Stimulated activated CD4-positive, alpha-beta T cell treated with anti-CD3 and anti-CD28 coated beads, Interleukin-12 subunit alpha, Interleukin-12 subunit beta, amount 100 ng/mL, for 24 hours (primary cell): ENCODE measurements around the gene DDX1.
"Not testable (repeated sequence)": the region's sequence is repeated elsewhere in the genome, so short reads cannot be mapped to it uniquely, and the experiment has no call there.

Experiments used
- DNase-seq, 2 experiments: peaks; one replicate each; pipeline ENCODE4 v3.0.0-alpha.2; 2020; ENCODE audit warnings: low read depth in 2 of 2

Gene DDX1

DNA sequence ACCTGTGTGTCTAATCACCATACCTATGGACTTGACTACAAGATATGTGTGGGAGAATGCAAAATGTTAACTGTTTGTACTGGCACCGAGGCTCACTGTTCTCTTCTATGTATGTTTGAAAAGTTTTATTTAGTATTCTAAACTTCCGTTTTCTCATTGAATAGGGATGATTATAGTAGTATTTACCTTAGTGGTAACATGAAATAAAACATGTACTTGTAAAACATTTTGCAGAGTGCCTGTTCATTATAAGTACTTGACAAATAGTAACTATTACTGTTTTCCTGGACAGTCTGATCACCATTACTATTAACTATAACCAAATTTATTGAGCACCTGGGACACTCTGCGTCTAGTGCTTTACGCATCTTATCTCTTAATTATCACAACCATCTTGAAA, 24.8 kb downstream of the DDX1 start:
- DNase-seq = no peak

DNA sequence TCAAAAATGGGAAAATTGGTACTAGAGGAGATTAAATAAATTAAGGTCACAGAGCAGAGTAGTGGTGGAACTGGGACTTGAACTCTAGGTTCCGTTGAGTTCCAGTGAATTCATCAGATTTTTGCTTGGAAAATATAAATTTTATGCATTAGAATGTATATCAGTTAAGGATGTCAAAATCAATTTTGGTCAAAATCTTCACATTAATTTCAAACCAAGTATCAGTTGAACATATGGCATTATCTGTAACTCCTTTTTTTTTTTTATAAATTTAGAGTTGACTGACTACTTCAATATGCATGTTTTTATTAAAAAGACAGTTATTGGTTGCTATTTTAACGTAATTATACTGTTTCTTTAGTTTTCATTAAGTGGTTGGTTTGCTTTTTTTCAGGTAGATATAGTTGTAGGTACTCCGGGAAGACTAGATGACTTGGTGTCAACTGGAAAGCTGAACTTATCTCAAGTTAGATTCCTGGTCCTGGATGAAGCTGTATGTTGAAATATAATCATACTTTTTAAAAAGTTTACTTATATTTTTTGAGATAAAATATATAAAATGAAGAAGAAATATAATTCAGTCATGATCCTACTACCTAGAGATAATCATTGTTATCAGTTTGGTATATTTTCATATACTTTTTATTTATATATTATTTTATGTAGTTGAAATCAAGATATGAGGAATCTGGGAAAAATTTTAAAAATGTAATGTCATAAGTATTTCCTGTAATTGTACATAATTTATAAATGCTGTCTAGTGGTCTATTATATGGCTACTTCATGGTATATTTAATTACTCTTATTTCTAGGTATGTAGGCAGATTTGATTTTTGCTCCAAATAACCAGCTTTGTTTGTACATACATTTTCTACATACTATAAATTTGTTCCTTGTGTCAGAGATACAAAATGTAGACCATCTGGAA, 25.4 kb downstream of the DDX1 start:
- no peak for DNase-seq

DNA sequence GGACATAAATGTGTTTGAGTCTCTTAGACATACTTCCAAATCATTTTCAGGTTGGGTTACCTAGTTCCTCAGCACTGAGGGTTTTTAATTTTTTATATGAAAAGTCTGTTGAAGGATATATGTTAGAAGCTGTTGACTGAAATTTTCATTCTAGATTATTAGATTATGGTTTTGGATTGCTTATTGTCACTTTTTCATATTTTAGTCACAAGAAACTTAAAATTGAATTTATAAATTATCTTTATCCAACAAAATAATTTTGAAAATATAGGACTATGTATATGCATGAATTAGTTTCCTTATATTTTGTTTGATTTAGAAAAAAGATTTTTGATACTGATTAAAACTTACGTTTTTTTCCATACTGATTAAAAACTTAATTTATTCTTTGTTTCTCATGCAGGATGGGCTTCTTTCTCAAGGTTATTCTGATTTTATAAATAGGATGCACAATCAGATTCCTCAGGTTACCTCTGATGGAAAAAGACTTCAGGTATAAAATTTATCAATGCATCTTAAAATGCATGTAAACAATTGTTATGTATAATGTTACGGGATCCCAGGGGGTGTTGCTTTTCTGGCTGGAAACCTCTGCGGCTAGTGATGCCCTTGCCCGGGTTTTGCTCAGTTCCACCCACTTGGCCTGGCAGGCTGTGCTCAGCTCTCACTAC, 26.2 kb downstream of the DDX1 start:
- DNase-seq = no peak

DNA sequence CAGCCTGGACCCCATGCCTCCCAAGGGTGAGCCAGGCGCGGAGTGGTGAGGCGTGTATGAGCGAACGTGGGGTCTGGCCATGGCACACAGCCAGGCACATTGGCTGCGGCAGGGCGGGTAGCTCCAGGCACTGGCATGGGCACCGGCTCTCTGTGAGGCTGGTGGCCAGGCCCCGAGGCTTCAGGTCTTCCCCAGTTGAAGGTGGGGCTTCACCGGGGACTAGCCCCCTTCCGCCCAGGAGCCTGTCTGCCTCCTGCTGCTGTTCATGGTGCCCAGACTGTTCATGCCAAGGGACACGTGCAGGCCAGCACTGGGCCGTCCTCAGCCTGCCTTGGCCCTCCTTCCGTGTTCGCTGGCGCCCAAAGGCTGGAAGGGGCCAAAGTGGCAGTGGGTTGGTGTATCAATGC, 26.8 kb downstream of the DDX1 start:
- no peak for DNase-seq

DNA sequence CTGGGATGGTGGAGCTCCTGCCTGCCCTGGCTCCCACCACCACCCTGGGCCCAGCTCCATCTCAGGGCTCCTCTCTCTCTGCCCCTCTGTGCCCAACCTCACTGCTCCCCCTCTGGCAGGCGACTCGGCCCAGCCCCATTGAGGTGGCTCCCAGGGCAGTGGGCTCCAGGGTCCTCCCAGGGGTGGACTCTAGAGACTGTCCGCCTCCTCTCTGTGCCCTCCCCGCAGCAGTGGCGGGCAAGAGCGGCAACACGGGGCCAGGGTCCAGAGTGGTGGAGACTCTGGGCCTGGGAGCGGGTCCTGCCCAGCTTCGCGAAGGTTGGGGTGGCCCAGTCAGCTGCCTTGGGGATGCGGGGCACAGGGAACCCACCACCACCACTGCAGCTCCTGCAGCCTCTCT, 27.4 kb downstream of the DDX1 start:
- DNase-seq = no peak

DNA sequence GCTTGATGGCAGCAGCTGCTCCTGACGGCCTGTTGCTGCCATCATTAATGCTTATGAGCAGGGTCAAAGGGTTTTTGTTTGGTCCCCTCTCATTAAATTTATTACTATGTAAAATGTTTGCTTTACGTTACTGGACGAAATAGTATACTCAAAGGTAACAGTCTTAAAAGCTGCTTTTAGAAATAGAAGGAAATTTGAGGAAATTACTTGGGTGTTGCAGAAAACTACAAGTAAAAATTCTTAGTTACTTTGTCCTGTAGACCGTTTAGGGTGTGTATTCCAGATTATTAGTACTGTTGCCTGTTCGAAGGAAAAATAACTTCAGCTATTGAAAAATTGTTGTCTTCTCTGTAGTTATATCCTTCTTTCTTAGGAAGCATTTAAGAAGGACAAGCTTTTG, 27.8 kb downstream of the DDX1 start:
- DNase-seq = no peak

DNA sequence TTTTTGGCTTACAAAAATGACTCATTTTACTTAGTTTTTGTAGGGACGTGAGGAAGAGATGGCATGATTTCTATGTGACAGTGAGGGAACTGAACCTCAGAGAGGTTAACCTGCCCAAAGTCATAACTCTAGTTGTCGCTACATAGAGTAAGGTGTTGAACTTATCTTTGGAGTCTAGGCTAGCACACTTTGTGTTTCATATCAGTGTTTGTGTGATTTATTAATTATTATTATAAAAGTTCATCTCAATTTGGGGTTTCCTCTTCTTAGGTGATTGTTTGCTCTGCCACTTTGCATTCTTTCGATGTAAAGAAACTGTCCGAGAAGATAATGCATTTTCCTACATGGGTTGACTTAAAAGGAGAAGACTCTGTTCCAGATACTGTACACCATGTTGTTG, 28.3 kb downstream of the DDX1 start:
- no peak for DNase-seq

DNA sequence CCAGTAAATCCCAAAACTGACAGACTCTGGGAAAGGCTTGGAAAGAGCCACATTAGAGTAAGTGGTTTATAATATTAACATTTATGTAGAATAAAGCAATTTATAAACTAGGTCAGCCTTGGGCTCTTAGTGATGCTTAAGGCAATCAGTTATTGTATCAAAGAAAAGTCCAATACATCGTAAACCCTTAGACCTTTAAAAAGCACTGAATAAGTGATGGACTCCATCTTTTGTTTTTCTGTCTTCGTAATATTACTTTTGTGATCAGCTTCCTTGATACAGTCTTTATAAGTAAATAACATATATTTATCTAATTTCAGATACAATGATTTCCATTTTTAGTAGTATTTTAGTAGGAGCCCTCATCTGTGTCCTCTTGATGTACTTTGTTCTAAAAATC, 28.7 kb downstream of the DDX1 start:
- DNase-seq = no peak

DNA sequence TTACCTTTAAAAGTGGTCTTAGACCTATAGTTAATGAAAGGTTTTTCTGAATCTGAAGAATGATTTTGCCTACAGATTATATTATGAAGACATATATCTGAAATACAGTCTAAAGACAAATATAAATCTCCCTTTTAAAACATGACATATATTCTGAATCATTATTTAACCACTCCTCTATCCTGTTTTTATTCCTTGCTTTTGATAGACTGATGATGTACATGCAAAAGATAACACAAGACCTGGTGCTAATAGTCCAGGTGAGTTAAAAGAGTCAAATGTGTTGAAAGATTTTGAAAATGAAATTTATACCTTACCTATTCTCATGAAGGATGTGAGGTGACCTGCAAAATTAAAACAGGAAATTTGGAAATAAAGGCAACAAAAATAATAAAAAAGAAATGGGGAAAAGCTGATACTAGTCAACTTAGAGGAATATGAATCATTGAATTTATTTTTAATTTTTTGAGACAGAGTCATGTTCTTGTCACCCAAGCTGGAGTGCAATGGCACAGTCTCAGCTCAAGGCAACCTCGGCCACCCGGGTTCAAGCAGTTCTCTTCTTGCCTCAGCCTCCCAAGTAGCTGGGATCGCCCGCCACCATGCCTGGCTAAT, 29.3 kb downstream of the DDX1 start:
- no peak for DNase-seq

DNA sequence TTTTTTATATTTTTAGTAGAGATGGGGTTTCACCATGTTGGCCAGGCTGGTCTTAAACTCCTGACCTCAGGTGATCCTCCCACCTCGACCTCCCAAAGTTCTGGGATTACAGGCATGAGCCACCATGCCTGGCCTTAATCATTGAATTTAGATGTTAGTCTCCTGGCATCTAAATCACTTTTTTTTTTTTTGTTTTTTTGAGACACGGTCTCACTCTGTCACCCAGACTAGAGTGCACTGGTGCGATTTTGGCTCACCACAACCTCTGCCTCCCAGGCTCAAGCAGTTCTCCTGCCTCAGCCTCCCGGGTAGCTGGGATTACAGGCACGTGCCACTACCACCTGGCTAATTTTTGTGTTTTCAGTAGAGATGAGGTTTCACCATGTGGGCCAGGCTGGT, 29.8 kb downstream of the DDX1 start:
- not testable (repeated sequence) for DNase-seq

DNA sequence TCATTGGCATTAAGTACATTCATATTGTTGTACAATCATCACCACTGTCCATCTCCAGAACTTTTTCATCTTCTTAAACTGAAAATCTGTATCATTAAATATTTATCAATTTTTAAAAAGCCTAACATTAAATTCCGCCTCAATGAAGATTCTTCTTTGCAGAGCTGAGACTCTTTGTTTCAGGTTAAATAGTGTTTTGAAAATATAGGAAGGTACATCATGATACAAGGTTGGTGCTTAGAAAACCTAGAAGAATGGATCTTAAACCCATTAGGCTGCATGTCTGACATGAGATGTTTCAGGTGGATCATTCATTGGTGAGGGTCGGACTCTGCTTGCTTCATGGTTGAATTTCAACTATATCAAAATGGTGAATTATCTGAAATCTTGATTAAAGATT, 30.5 kb downstream of the DDX1 start:
- DNase-seq = no peak

DNA sequence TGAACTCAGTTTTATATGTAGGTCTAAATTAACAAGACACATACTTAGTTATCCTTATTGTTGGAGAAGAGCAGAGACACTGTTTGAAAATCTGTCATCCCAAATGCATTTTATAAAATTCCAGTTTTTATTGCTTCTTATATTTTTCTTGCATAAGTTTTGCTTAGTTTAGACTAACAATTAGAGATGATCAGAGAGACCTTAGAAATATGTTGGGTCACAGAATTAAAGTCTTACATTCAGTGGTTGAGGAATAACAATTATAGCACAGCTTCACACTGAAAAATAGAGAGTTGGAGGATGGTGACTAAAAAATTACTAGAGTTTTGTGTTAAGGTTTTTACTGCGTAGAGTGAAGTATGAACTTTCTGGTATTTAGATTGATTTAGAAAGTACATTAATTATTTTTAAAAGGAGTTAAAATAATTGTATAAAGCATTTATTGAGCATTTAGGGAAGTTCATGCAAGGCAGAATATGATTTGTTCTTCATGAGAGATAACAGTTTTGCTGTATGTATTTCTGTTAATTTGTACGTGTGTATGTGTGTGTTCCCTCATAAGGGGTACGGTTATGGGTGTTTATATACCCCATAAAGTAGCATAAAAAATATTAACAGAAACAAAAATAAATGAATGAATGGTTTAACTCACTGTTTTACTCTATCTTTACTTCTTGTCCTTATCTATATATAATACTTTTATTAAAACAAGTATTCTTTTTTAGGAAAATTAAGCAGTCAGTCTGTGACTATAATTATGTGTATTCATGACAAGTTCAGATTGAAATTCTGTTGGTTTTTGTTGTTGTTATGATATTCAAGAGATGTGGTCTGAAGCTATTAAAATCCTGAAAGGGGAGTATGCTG, 31.2 kb downstream of the DDX1 start:
- no peak for DNase-seq

DNA sequence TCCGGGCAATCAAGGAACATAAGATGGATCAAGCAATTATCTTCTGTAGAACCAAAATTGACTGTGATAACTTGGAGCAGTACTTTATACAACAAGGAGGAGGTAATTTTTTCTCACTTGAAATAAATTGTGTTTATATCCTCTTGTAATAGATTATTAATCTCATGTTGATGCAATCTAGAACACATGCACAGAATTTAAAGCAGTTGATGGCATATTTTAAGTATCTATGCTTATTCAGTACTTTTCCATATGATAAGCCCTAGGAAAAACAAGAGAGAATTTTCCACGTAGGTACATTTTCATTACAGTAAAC, 31.8 kb downstream of the DDX1 start:
- no peak for DNase-seq

DNA sequence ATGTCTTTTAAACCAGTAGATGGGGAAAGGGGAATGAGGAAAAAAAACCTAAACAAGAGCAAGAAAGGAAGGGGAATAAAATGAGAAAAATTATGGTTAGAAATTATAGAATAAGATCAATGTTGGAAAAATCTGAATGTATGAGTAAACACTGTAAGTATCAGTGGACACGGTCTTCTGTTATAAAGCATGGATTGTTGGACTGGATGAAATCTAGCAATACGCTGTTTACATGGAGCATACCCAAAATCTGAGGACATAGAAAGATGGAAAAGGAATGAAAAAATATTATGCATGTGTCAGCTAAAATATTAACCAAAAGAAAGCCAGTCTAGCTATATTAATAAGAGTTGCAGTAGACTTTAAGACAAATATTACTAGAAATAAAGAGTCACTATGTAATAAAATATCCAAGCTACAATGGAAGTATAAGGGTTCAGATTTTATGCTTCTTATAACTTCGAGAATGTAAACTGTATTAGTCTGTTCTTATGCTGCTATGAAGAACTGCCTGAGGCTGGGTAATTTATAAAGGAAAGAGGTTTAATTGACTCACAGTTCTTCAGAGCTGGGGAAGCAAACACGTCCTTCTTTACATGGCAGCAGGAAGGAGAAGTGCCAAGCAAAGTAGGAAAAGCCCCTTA, 32.4 kb downstream of the DDX1 start:
- no peak for DNase-seq

DNA sequence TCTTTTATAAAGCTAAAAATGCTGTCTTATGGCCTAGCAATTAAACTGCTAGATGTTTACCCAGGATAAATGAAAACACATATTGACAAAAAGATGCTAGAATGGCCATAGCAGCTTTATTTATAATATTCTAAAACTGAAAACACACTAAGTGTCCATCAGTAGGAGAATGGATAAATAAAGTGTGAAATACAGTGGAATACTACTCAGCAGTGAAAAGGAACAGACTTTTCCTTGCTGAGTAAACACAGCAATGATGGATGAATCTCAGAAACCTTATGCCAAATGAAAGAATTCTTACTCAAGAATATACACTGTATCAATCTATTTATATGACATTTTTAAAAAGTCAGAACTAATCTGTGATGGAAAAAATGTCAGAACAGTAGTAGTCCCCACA, 33.2 kb downstream of the DDX1 start:
- DNase-seq = no peak

DNA sequence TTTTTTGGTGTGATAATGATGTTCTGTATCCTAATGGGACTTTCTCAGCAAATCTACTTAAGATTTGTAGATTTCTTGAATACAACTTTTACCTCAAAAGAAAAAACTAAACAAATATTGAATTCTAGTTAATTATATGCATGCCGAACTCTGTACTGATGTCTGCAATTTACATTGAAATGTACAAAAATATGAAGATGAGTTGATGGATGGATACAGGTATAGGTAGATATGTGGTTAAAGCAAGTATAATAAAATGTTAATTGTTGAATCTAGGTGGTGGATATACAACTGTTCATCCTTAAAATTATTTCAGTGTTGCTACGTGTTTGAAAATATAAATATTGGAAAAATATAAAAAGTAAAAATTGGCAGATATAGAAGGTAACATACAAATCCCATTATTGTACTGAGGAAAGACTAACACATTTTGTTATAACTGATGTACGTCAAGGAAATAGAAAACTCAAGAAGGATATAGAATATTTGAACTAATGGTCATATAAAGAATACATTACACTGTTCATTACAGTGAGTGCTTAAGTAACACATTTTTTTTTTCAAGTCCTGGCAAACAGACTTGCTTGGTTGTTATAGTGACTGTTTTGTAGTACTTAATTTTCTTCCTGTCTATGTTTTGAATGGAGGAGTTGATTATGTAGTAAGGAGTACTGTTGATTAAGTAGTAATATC, 33.8 kb downstream of the DDX1 start:
- DNase-seq = no peak

DNA sequence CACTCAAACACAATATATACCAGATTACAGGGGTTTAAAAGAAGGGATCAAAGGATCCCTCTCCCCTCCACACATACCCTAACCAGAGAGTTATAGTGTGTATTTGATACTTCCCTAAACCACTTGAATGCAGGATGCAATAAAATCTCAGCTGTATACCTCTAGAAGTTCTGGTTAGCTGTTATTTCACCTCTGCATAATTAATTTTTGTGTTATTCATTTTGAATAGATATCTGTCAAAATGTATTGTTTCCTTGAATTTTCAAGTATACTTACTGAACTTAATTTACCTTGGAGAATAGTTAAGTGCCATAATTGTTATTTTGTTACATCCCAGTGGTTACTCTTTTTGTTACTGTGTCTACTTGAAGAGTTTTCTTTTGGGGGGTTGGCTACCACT, 34.5 kb downstream of the DDX1 start:
- DNase-seq = no peak

DNA sequence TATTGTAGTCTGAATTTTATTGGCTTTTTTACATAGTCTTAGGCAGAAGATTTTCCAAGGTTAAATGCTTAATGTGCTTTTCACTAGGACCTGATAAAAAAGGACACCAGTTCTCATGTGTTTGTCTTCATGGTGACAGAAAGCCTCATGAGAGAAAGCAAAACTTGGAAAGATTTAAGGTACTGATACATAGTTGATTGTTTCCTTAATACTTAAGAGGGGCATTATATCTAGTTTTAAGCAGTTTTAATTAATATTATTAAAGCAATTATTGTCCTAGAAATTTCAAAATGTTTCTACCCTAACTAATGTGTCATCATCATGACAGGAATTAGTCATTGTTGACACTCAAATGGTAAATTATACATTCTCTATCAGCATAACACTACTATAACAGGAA, 35.3 kb downstream of the DDX1 start:
- no peak for DNase-seq

DNA sequence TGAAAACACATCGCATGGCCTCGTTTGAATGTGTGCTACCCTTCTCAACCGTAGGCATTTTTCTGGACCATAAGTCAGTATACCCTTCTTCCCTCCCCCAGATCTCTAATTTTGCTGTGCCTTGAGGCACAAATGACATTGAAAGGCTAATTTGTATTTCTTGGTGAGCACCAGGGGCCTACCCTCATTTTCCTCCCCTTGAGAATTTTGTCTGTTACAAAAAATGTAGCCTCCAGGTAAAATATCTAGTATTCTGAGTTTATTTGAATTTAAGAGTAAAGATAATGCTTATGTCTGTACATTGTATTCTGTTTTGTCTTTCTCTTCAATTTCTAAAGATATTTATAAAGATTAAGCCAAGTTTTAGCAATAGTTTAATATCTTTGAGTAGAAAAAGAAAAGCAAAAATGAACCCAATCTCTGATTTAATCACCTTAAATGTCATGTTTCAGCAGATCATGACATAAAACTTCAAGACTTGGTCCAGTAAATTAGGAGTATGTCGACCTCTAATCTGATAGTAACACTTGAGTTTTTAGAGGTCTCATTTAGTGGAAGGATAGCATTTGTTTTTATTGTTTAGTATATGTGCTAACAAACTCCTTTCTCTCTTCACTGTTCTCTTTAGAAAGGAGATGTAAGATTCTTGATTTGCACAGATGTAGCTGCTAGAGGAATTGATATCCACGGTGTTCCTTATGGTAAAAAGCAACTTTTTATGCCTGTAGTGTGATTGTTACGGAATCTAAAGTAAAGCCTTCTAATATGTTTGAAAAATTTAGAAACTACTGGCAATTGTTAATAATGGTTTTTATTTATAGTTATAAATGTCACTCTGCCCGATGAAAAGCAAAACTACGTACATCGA, 36.4 kb downstream of the DDX1 start:
- DNase-seq = no peak
